Ramos (cell line): ENCODE results near the gene DPYD.
"Not testable (repeated sequence)": the region's sequence is repeated elsewhere in the genome, so short reads cannot be mapped to it uniquely, and the experiment has no call there.

ENCODE experiments used
- in situ Hi-C: fragments of 300-500 bp; cut with MboI; formaldehyde crosslinking; loops from one replicate; pipeline ENCODE4 v1.14.3; 2022; ENCODE audit warnings: low sequenced_read_pairs; ENCODE audit not compliant: unreplicated experiment

The DPYD gene

DNA sequence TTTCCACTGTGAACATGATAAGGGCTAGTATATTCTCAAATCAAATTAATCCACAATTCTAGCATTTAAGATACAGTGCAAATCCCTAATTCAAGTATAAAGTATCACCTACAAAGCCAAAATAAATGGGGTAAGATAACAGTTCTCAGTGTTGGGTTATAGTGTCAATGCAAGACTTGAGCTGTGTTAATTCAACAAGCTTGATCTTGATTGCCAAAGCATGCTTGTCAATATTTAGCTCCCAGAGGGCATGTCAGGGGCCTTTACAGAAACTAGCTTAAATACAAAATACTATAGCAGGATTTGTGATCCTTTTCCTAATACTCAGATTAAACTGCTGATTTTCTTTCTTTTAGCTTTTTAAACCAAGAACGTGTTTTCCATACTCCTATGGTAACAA lies 658.0 kb downstream of the DPYD start:
- in situ Hi-C loops: no loop called here

DNA sequence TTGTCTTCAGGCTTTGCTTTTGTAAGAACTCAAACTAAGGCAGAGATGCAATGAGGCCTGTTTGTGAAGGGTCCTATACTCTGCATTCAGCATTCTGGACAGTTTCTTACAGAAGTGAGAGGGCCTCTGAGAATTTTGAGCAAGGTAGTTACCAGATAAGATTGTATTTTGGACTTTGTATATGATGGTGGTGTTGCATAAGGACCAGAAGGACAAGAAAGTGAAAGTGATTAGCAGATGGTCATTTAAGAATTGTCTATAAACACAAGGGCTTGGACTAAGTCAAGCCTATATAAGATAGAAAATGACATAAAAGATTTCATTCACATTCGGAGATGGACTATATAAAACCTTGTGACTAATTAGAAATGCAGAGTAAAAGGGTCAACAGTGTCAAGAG lies 662.2 kb downstream of the DPYD start:
- in situ Hi-C loops: no loop called here

DNA sequence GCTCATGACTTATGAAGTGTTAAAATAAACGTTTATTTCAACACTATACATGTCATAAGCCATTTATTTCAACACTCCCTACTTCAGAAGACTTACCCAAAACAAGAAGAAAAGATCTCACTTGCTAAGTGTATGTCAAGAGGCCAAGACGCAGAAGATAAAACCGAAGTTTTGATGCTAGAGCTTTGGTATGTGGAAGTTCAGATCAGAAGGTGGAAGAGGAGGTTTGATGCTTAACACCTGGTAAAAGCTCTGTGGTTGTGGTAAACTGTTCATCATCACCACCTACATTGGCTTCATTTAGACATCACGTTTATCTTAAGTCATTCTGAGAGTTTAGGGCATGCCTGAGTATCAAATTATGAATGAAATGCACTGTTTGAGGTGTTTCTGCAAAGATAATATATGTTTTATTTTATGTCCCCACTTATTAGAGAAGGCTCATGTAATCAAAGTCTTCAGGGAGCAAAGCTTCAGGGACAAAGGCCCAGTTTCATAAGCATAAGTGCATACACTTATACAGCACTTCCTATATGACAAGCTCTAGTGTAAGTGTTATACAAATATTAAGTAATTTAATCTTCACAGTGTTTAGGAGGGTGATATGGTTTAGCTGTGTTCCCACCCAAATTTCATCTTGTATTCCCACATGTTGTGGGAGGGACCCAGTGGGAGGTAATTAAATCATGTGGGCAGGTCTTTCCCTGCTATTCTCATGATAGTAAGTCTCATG lies 665.9 kb downstream of the DPYD start:
- in situ Hi-C loops: no loop called here

DNA sequence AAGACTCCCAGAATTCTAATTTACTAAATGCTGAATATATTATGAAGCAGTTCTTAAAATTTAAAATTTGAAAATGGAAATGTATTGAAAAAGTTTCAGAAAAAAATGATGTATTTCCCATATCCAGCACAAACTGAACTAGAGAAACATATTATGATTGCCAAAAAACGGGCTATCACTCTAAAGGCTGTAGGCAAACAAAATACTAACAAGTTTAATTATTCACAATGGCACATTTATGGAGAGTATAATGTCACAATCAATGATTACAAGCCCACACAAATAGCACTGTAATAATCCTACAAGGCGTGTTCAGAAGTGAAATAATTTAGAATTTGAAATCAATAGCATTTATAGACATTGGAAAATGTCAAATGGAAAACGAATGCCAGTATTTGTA lies 667.9 kb downstream of the DPYD start:
- in situ Hi-C loops: no loop called here

DNA sequence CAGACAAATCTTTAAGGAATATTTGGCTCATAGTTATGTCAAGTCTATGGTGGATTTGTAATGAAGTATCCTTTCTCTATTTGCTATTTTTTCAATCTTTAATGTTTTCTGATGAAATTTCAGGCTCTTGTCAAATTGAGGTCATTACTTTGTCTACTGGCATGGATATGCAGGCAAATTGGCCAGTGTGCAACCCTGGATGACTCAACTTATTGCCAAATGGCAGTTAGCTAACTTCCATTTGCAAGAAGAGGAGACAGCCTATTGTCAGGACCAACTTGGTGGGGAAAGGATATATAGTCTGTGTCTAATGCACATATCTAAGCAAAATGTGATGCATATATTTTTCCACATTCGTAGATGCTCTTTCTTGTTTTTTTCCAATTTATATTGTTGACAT lies 668.8 kb downstream of the DPYD start:
- in situ Hi-C loops: no loop called here

DNA sequence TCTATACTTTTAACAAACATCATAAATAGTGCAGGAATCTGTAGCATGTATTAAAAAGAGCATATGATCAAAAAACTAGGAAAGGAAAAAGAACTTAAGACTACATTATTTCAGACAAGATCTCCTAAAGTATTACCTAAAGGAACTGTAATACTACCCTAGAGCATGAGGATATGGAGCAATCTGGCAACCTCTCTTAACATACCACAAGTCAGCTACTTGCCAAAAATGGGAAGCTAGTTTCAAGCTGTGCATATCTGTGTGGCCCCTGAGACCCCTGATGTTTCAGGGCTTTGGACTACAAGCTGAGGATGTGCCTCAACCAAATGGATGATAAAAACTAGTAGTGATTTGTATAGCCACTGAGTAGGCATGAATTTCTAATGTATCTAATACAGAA lies 673.6 kb downstream of the DPYD start:
- in situ Hi-C loops: no loop called here

DNA sequence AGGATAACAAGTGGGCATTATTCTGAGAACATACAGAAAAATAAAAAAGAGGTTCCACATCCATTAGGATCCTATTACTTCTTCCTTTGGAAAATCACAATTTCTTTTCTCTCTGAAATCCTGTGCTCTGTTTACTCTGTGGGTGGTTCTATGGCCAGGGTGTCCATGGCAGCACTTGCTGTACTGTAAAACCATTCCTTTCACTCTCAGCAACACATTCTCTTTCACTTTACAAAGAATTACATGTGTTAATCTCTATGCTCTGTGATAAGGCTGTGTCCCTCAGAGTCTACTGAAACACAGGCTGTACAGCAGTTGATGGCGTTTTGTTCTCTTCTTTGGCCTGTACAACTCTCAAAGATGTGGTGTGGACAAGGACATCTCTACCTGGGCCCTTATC lies 675.2 kb downstream of the DPYD start:
- in situ Hi-C loops: no loop called here

DNA sequence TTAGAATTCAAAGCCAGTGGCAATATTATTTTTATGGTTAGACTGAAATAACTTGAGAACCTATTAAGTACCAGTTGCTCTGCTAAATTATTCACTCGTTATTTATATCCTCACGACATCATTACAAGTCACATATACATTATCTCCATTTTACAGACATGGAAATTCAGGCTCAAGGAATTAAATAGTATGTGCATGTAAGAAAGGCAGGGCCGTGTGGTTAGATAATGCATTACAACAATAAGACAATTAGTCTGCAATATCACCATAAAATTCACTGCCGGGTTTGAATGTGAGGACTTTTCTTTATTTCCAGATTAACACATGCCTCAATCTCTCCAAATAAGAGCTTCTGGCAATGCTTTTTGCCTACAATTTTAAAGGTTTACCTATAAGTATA lies 675.8 kb downstream of the DPYD start:
- in situ Hi-C loops: no loop called here

DNA sequence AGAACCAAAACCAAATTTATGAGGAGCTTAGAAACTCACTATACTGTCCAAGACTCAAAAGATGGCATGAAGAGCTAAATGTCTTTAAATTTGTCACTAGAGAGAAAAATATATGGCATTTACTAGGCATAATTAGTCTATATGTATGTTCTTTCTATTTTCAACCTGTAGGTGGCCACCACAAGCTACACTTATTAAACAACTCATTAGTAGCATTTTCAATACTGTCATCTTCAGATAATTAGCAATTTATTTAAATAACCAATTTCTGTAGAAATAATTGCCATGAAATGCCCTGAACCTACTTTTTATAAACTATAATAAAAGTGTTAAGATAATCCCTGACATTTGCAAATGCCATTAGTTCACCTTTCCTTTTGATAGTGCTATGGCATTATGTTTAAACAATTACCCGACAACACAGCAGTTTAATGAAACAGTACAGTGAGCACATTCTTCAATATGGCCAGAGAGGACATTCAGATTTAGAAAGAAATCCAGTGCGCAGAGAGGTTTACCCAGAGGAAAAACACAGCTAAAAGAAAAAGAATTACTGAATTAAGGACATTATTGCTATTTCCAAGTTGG lies 676.8 kb downstream of the DPYD start:
- in situ Hi-C loops: no loop called here

DNA sequence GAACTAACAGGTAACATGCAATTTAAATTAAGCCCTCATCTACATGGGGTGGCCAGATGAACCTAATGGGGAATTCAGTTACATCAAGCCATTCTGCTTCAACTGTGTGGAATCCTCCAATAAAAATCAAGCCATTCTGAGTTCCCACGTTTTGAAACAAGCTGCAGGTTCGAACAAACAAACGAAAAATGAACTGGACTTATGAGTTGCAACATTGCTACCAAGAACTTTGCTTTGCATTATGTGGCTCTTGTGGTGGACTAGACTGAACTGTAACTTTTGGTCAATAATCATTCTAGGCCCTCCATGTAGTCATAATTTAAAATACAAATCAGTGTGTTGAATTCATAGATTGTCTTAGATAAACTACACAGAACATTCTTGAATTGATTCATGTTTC lies 682.0 kb downstream of the DPYD start:
- in situ Hi-C loops: no loop called here

DNA sequence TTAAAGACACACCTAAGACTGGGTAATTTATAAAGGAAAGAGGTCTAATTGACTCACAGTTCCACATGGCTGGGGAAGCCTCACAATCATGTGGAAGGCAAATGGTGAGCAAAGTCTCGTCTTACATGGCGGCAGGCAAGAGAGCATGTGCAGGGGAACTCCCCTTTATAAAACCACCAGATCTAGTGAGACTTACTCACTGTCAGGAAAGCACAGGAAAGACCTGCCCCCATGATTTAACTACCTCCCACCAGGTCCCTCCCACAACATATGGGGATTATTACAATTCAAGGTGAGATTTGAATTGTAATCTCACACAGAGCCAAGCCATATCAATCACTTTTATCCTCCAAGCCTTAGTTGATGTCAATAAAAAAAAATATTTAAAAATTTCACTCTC lies 689.5 kb downstream of the DPYD start:
- in situ Hi-C loops: not testable (repeated sequence)

DNA sequence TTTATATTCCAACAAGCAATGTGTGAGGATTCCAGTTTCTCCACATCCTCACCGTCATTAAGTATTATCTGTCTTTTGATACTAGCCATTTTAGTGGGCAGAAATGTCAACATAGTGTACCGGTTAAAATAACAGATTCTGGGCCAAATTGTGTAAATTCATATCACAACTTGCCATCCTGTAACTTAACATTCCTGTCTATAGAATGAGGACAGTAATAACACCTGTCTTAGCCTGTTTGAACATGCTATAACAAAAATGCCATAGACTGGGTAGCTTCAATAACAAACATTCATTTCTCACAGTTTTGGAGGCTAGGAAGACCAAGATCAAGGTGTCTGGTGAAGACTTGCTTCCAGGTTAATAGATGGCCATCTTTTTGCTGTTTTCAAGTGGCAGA lies 708.2 kb downstream of the DPYD start:
- in situ Hi-C loops: no loop called here

DNA sequence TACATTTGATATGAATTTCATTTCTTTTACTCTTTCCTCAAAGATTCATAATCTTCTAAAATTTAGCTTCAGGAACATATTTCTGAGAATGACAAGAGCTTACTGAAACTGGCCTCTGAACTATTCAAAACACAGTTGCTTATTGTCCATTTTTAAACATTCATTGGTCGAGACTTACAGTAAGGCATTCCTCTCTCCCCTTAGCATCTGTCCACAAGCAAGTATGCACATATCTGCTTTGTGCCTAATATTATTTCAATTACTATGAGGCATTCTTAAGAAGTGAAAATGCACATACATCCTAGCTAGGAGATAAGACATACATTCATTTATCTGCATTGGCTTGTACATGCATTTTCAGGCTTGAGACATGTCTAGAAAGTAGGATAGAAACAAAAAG lies 710.5 kb downstream of the DPYD start:
- in situ Hi-C loops: no loop called here

DNA sequence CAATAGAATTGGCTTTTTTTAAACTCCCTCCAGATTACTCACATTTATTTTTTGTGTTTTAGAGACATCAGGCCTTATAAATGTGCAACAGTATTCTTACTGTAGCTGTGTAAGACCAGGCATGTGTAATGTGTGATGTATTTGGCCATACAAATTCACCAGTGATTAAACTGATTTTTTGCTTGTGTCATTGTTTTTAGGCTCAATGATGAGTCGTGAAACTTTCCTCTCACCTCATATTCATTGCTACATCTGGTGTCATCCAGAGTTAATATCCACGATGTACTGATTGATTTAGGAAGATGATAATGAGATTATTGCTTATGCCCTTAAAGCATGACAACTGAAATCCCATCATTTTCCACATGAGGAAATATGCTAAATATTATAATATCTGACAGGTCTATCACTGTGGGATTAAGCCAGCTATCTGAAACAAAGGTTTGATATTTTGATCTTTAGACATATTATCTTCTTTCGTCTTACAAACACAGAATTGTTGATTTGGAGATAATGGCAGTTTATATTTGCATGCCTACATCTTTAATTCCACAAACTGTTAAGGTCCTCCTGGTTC lies 711.4 kb downstream of the DPYD start:
- in situ Hi-C loops: no loop called here

DNA sequence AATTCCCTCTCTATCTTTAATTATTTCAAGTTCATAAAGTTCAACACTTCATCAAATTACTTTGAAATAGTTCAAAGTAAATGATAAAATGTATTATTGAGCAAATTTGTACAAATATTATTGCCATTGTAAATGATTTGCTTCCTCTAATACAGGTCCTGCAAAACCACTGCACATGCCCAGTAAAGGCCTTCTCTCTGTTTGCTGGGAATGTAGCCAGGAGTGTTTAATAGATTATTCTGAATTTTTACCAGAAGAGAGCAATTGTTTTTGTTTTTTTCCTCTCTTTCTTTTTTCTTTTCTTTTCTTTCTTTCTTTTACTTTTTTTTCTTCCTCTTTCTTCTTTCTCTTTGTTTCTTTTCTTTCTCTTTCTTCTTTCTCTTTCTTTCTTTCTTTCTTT lies 713.0 kb downstream of the DPYD start:
- in situ Hi-C loops: no loop called here

DNA sequence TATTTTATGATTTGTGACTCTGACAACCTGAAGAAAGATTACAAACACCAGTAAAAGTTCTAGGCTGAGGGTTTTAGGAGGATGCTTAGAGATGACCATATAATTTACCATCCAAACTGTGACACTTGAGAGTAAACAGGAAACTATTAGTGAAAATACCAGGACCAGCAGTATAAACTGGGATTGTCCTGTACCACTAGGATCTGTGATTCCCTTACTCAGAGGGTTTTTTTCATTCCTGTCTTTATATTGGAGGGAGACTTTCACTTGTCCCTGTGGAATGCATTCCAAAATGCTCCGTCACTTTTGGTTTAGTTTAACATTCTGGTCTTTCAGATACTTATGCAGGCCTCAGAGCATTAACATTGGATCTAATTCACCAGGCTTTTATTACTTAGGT lies 716.4 kb downstream of the DPYD start:
- in situ Hi-C loops: no loop called here

DNA sequence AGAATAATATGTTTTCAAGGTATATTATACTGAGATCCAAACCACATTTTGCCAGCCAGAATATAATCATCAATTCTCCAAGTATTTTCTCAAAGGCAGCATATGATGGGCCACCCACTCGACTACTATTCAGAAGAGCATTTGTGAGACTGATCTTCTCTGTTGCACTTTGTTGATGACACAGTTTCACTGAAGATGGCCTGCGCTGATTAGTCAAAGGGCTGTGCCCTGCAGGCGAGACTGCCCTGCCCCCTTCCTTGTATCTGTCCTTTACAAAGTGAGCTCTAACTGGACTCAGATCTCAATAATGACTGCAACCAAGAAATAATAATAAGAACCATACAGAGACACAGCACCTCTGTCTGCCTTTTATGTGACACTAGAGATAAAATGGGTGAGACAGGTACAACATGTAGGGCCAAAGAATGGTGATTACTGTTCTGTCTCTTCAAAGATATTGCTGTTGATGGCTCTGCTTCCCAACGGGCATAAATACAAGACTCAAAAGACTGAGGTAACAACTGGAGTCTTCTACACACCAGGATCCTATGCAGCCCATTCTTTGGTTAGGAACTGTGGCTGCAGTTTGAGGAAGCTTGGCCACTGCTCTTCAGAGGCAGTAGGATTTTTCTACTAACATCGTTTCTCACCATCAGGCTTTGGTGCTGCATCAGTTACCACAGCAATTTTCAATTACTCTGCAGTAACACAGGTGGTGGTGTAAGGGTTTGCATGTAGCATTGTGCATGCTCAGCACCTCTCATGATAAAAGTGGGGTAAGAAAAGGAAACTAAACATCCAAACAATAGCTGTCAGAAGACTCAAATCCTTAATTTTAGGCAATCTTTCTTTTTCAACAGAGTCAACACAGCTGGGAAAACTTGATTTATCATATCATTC lies 718.1 kb downstream of the DPYD start:
- in situ Hi-C loops: no loop called here

DNA sequence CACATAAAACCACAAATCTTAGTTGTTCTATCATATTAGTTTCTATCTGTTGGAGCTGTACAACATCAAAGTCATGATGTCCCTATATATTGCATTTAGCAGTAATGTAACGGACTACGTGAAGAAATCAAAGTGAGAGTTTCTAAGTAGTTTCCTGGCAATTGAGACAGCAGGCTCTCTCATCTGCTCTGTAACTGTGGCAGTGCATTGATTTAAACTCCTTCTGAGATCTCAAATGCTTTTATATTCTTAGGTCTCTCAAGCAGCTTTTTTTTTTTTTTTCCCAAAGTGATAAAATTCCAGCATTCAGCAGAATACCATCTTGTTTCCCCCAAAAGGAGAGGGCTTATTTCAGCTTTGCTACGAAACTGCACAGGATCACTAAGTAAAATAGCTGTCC lies 719.2 kb downstream of the DPYD start:
- in situ Hi-C loops: no loop called here

DNA sequence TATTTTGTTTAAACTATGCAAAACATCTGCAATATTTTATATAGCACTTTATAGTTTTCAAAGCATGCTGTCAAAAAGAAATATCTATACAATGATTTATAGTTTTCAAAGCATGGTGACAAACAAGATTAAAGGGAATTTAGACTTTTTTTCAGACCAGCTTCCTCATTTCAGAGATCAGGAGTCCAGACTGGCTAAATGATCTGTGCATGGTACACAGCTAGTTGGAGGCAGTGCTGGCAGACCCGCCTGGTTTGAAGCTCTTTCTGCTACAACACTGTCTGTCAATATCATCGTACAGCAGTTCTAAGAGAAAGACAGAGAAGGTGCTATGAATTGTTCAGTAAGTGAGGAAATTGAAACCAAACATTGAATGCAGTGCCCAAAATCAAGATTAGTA lies 720.2 kb downstream of the DPYD start:
- in situ Hi-C loops: no loop called here

DNA sequence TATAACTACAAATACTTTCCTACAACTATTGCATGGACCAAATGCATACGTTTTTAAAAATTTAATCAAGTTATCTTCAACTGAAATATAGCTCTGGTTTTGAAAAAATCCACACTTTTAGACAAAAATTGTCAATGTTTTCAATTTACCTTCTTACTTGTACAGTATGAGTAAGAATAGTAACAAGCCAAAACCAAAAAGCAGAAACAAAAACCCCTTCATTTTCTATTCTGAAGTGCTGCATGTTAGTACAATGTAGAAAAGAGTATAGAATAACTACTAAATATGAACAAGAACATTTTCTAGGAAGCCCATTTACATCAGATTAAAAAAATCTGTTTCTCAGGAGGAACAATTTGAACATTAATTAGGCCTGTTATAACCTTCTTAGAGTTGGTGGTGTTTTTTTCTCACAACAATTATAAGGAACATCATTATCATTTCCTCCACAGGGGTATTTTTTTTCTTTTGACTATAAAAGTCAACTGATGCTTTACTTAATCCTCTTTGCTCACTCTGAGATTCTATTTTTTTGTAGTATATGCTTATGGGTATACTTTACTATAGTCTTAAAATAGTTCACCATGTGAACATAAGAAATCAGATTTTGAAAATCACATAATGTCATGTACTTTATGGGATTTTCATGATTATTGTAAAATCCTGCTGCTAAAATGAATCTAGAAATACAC lies 723.9 kb downstream of the DPYD start:
- in situ Hi-C loops: no loop called here
